B cell (primary cell): Measurements from ENCODE around the gene CCDC28A. TPM values are rescaled to one million over a fixed set of nuclear protein-coding genes. Genes with fewer than 3 reads are reported as not detected.

Source experiments
- ATAC-seq: fragments of 200-7000 bp; cut with Tn5 transposase; one replicate; pipeline ENCODE4 v1.10.0; 2021; ENCODE audit warnings: low read depth, mild to moderate bottlenecking, moderate number of reproducible peaks, moderate library complexity
- CTCF ChIA-PET: fragments of 350-600 bp; sonication (Branson Sonifier 250); formaldehyde crosslinking; loops from one replicate; lab custom pipeline; 2021; ENCODE audit warnings: antibody characterized with exemption, inconsistent platforms; lab: Charles Lee
- POLR2A ChIA-PET: fragments of 350-600 bp; sonication (Branson Sonifier 250); formaldehyde crosslinking; loops from one replicate; lab custom pipeline; 2021; ENCODE audit warnings: antibody characterized with exemption; lab: Charles Lee
- DNase-seq: peaks from one replicate; pipeline ENCODE4 v3.0.0; 2013
- H2AFZ ChIP-seq: 2 replicates; pipeline ENCODE4 v1.6.1; 2012; ENCODE audit warnings: mild to moderate bottlenecking, low read depth, low read length; ENCODE audit not compliant: insufficient read depth, poor library complexity, severe bottlenecking
- H3K27ac ChIP-seq, 2 donors: 1 replicate in 1 of 2; 2 replicates in 1 of 2; pipeline ENCODE4 v1.5.1; 2012 to 2013; ENCODE audit warnings: low read length in 2 of 2, mild to moderate bottlenecking in 2 of 2, moderate library complexity in 1 of 2
- H3K27me3 ChIP-seq, 4 experiments: fragments of 200-600 bp in 1 of 4; sonication (generic) in 1 of 4; replicated peaks in 1 of 4; 1 replicate in 2 of 4; 2 replicates in 2 of 4; pipeline versions ENCODE4 v1.6.1 to v1.7.0; 2013 to 2016; ENCODE audit warnings: low read length in 3 of 4, mild to moderate bottlenecking in 2 of 4, mixed read lengths in 1 of 4, moderate library complexity in 1 of 4; ENCODE audit not compliant: insufficient read depth in 4 of 4, control insufficient read depth in 3 of 4; ENCODE audit errors: control extremely low read depth in 1 of 4
- H3K36me3 ChIP-seq, 2 experiments: replicated peaks in 1 of 2; 1 replicate in 1 of 2; 2 replicates in 1 of 2; pipeline versions ENCODE4 v1.6.1 to v1.7.1; 2013; ENCODE audit warnings: low read length in 1 of 2; ENCODE audit not compliant: insufficient read depth in 2 of 2, control insufficient read depth in 1 of 2; ENCODE audit errors: control extremely low read depth in 1 of 2, extremely low read depth in 1 of 2
- H3K4me1 ChIP-seq, 2 donors: fragments of 200-600 bp in 1 of 2; sonication (generic) in 1 of 2; 1 replicate in 1 of 2; 2 replicates in 1 of 2; pipeline versions ENCODE4 v1.5.1 to v1.6.1; 2013 to 2017; ENCODE audit warnings: low read length in 2 of 2; ENCODE audit not compliant: control insufficient read depth in 2 of 2, insufficient read depth in 2 of 2
- H3K4me2 ChIP-seq: replicated peaks from 2 replicates; pipeline ENCODE3; 2012; ENCODE audit warnings: mild to moderate bottlenecking, low read depth, low read length; ENCODE audit not compliant: poor library complexity, severe bottlenecking
- H3K4me3 ChIP-seq, 5 experiments: fragments of 200-600 bp in 1 of 5; sonication (generic) in 1 of 5; 1 replicate in 3 of 5; 2 replicates in 2 of 5; pipeline versions ENCODE4 v1.5.1 to v1.7.0; 2011 to 2016; ENCODE audit warnings: low read length in 4 of 5, mild to moderate bottlenecking in 4 of 5, low read depth in 2 of 5, control low read depth in 1 of 5, moderate library complexity in 1 of 5; ENCODE audit not compliant: insufficient read depth in 1 of 5; ENCODE audit errors: control extremely low read depth in 1 of 5, extremely low read depth in 1 of 5
- H3K79me2 ChIP-seq: fragments of 200-600 bp; sonication (generic); one replicate; pipeline ENCODE4 v1.6.0; 2016; ENCODE audit warnings: low read length; ENCODE audit not compliant: control insufficient read depth, insufficient read depth
- H3K9ac ChIP-seq: fragments of 200-600 bp; sonication (generic); 2 replicates; pipeline ENCODE4 v1.6.1; 2017; ENCODE audit warnings: mild to moderate bottlenecking, low read length, moderate library complexity
- H3K9me3 ChIP-seq, 3 donors: one replicate each; pipeline versions ENCODE4 v1.6.1 to v1.7.1; 2013; ENCODE audit warnings: low read length in 2 of 3; ENCODE audit not compliant: control insufficient read depth in 2 of 3, insufficient read depth in 1 of 3; ENCODE audit errors: control extremely low read depth in 1 of 3
- H4K20me1 ChIP-seq: 2 replicates; pipeline ENCODE4 v1.6.0; 2012; ENCODE audit warnings: mild to moderate bottlenecking, low read length; ENCODE audit not compliant: insufficient read depth, control insufficient read depth, poor library complexity, severe bottlenecking
- H3K27ac Mint-ChIP-seq: one replicate; pipeline ENCODE4 v1.8.0; 2021; ENCODE audit warnings: mixed read lengths
- H3K27me3 Mint-ChIP-seq: one replicate; pipeline ENCODE4 v1.8.0; 2021; ENCODE audit warnings: mixed read lengths
- H3K4me1 Mint-ChIP-seq: one replicate; pipeline ENCODE4 v1.8.0; 2021; ENCODE audit warnings: mixed read lengths
- H3K4me3 Mint-ChIP-seq: one replicate; pipeline ENCODE4 v1.8.0; 2021; ENCODE audit warnings: mixed read lengths
- H3K9me3 Mint-ChIP-seq: one replicate; pipeline ENCODE4 v1.8.0; 2022; ENCODE audit warnings: mixed read lengths; ENCODE audit not compliant: insufficient read depth
- CTCF ChIP-seq: fragments of 200-600 bp; IDR thresholded peaks from one replicate; pipeline ENCODE4 v1.8.0; 2022; ENCODE audit warnings: antibody characterized with exemption, mild to moderate bottlenecking
- EZH2 ChIP-seq: IDR thresholded peaks from 2 replicates; pipeline ENCODE4 v1.6.1; 2012; ENCODE audit warnings: borderline replicate concordance, low read depth, mild to moderate bottlenecking, moderate library complexity, low read length; ENCODE audit not compliant: insufficient read depth, poor library complexity, severe bottlenecking
- WGBS: methylation state at CpG from one replicate; pipeline ENCODE4 v1.1.5; 2013; ENCODE audit warnings: missing lambda C conversion rate; ENCODE audit not compliant: insufficient coverage; 5-methylcytosine and 5-hydroxymethylcytosine counted together
- intact Hi-C: fragments of 100-400 bp; cut with micrococcal nuclease; formaldehyde crosslinking; loops from one replicate; pipeline ENCODE4 v1.10.0; 2022
- polyA plus RNA-seq: library from polyadenylated mRNA; depleted of rRNA; stranded (reverse); fragments of >200 nt; gene quantifications from 2 replicates; pipeline ENCODE4 v1.2.3, GENCODE V29; 2012
- total RNA-seq, 2 donors: library from RNA; stranded (reverse); fragments of 120-200 nt in 1 of 2; gene quantifications; 1 replicate in 1 of 2; 2 replicates in 1 of 2; pipeline versions ENCODE4 v1.2.3 to v1.2.4, GENCODE V29; 2013 to 2022

The CCDC28A gene
- total and polyA plus RNA-seq, 2 donors (not counting 1 experiment from before 2014, with no cell fraction given), result 14.4 to 26.9 TPM

DNA sequence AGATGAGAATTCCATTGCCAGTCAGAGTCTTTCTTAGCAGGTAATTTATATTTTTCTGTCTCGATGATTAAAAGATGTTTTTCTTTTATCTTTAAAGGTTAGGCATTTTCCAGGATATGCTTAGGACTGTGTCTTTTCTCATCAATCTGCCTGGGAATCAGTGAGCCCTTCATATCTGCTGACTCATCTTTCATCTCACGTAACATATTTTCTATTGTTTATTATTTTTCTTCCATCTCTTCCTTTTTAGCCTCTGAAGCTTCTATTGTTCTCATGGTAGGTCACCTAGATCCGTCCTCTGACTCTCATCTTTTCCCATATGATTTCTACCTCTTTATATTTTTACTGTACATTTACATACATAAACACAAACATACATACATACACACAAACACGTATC is 8.7 kb downstream of the CCDC28A start:
- no peaks in the 10 kb centered on the region for H3K4me1 Mint-ChIP-seq
- ATAC-seq (no peak), DNase-seq (no peak)
- H3K9me3 Mint-ChIP-seq, result no peaks in the 10 kb centered on the region
- ChIA-PET CTCF (no interaction called here), POLR2A (no interaction called here)
- intact Hi-C loops, result no loop called here
- no peak overlapping the region for H3K4me3 ChIP-seq
- no peaks in the 10 kb centered on the region for H3K27me3 Mint-ChIP-seq
- no peak overlapping the region for H3K27ac Mint-ChIP-seq
- H3K9me3 ChIP-seq, result no peaks in the 10 kb centered on the region
- H3K9ac ChIP-seq, result no peak overlapping the region
- no peak for TF ChIP-seq EZH2
- no peak for TF ChIP-seq CTCF
- H3K27ac ChIP-seq, result no peak overlapping the region
- peaks cover 4 to 48% of the 10 kb centered on the region in 2 experiments for H3K36me3 ChIP-seq
- H3K79me2 ChIP-seq, result no peaks in the 10 kb centered on the region
- no peaks in the 10 kb centered on the region for H3K27me3 ChIP-seq
- no peak overlapping the region for H2AFZ ChIP-seq
- H3K4me2 ChIP-seq, result no peak overlapping the region
- H3K4me3 Mint-ChIP-seq, result no peak overlapping the region
- no CpG with 5 or more reads among the region's 4 CpGs for WGBS
- H4K20me1 ChIP-seq, result no peaks in the 10 kb centered on the region
- H3K4me1 ChIP-seq, result no peaks in the 10 kb centered on the region

GRCh38 chr6:138785079-138785478 is 11.5 kb downstream of the CCDC28A start:
- CTCF ChIA-PET, result no interaction called here

More at GRCh38 chr6:138785079-138785478, 11.5 kb downstream of the CCDC28A start:
- Histone ChIP-seq H2AFZ (no peak overlapping the region), H3K4me3 (no peak overlapping the region), H4K20me1 (no peaks in the 10 kb centered on the region), H3K9ac (no peak overlapping the region), H3K9me3 (no peaks in the 10 kb centered on the region), H3K36me3 (peaks cover 4 to 61% of the 10 kb centered on the region in 2 experiments), H3K4me1 (no peaks in the 10 kb centered on the region), H3K27me3 (no peaks in the 10 kb centered on the region), H3K79me2 (no peaks in the 10 kb centered on the region), H3K27ac (no peak overlapping the region), H3K4me2 (no peak overlapping the region)
- Mint-ChIP-seq H3K4me3 (no peak overlapping the region), H3K4me1 (no peaks in the 10 kb centered on the region), H3K9me3 (no peaks in the 10 kb centered on the region), H3K27ac (no peak overlapping the region), H3K27me3 (no peaks in the 10 kb centered on the region)
- WGBS, result no CpG with 5 or more reads among the region's 4 CpGs
- intact Hi-C loops, result no loop called here
- POLR2A ChIA-PET, result no interaction called here
- no peak for DNase-seq
- TF ChIP-seq CTCF (no peak), EZH2 (no peak)
- no peak for ATAC-seq
